OCI-LY7 (cell line): ENCODE results near the gene ACOX1.

ENCODE experiments used
- CTCF ChIP-seq: fragments of 200-600 bp; sonication (generic); conservative IDR thresholded peaks from 2 replicates; pipeline ENCODE4 v1.5.1; 2014; ENCODE audit warnings: mild to moderate bottlenecking, antibody characterized with exemption, low read length, moderate library complexity, mixed read lengths
- EZH2phosphoT487 ChIP-seq: fragments of 200-600 bp; sonication (generic); IDR thresholded peaks from 2 replicates; pipeline ENCODE4 v1.6.1; 2018; ENCODE audit warnings: low read depth, borderline replicate concordance, mild to moderate bottlenecking, mixed run types, antibody characterized with exemption, low read length, moderate library complexity, mixed read lengths

GRCh38 chr17:75925103-75925502 is 53.9 kb downstream of the ACOX1 start:
- TF ChIP-seq CTCF (no peak), EZH2phosphoT487 (no peak)
